ENCODE results near the gene TMEM151B. TPM values are rescaled to one million over a fixed set of nuclear protein-coding genes. Genes with fewer than 3 reads are reported as not detected.
A peak's percentile ranks its signal among the peaks of the same experiment; 100 is the strongest.

Gene TMEM151B
- total and polyA plus RNA-seq, 10 of the 15 experiments (the other 5 are each of a cell fraction or from before 2014, with no cell fraction given), result 0.01 to 0.19 (median 0.05) TPM; not detected in 6

DNA sequence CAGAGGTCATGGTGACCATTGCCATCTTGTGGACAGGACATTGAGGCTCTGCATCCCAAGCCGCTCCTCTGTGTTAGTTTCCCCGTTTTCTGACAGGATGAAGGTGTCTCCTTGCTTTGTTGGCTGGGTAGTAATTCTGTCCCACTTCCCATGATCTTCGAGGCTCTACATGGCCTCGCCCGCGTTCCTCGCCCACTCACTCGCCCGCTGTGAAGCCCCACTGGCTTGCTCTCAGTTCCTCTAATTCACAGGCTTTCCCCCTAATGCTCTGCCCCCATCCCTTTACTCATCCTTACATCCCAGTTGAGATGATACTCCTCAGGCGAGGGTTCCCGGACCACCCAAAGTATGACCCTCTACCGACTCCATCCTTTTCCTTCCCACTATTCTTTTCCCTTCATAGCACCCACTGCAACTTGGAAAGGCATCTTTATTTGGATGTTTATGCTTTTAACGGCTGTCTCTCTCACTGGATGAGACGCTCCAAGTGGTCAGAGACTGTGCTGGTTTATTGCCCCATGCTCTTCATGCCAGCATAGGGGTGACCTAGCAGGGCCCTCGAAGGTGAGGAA is 12.4 kb upstream of the TMEM151B start (continued):
- TF ChIP-seq CUX1 (IDR thresholded peaks at IDR 0.05; ENCODE audit: insufficient replicate concordance, low read depth, low read length) (no peak), SREBF1 (IDR thresholded peaks at IDR 0.05; ENCODE audit: low read length) (no peak), TCF3 (IDR thresholded peaks at IDR 0.05; ENCODE audit: borderline replicate concordance, insufficient read depth, low read depth, low read length) (no peak), SMARCA5 (IDR thresholded peaks at IDR 0.05) (no peak)

DNA sequence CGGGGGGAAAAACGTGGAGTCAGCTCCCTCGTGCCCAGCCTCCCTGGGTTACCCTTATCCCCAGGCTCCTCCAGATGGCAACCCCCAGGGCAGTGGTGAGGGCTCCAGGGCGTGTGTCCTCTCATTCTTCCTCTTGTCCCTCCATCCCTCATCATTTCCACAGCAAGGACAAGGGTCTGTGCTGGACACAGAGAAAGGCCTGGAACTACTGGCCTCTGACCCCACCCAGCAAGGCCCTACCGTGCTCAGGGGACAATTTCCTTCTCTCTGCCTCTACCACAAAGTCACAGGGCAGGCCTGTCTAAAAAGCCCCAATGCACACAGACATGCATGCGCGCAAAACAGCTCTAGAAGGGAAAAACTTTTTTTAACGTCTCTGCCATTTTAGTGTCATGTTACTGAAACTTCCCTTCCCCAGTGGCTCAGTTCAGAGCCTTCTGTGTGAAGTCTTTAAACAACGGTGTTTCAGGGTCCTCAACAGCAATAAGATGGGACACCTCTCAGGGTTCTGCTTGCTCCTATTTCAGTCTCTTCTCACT is 11.9 kb upstream of the TMEM151B start:
- POLR2A ChIA-PET, result interaction anchor here (0.6 to 10.7 kb wide), 3 partner anchors 11 to 61 kb away, joined by 3 to 131 read pairs (median 6); partner anchors contain the start of gene HSP90AB1
- no peak for DNase-seq (ENCODE audit: low read depth, low spot score)
- H2AFZ ChIP-seq (ENCODE audit: control insufficient read depth, low read depth, low read length), result no peak overlapping the region
- H4K20me1 ChIP-seq (ENCODE audit: control insufficient read depth, insufficient read depth), result peaks cover 4% of the 10 kb centered on the region; the same call in 1 of the 2 replicates
- H3K4me3 ChIP-seq, result peak overlapping the region; percentile 33
- BruUV-seq (replicated peaks), result no TSS peak
- WGBS (ENCODE audit: insufficient coverage, insufficient replicate concordance, low lambda C conversion rate, missing lambda C conversion rate), result 11% methylated on average over 9 of the region's 9 CpGs
- in situ Hi-C loops (cut with MboI), result no loop called here
- H3K36me3 ChIP-seq (ENCODE audit: control insufficient read depth in 2 of 2, insufficient read depth in 2 of 2, low read length in 1 of 2), result peaks cover 27 to 30% of the 10 kb centered on the region in 2 experiments
- no peaks in the 10 kb centered on the region for H3K9me3 ChIP-seq (replicated peaks; ENCODE audit: control insufficient read depth, insufficient read depth, low read length)
- H3K27me3 ChIP-seq (replicated peaks in 1 of 2; ENCODE audit: control insufficient read depth in 2 of 2, insufficient read depth in 2 of 2, low read length in 1 of 2), result no peaks in the 10 kb centered on the region
- RAD21 ChIA-PET (ENCODE audit: unreplicated experiment), result interaction anchor here (0.6 to 4.8 kb wide), 2 partner anchors 10 to 12 kb away, joined by 5 to 28 read pairs; partner anchors contain the start of gene HSP90AB1
- ATAC-seq, result peak; percentile 5
- FAIRE-seq, result peak; percentile 38
- peak overlapping the region; percentile 98 for H3K4me2 ChIP-seq (ENCODE audit: control insufficient read depth, insufficient read depth)
- peaks cover 68% of the 10 kb centered on the region for H3K4me1 ChIP-seq (ENCODE audit: control insufficient read depth, insufficient read depth, low read length)
- H3K79me2 ChIP-seq (ENCODE audit: control insufficient read depth, insufficient read depth, low read length), result peaks cover 86% of the 10 kb centered on the region
- CTCF ChIA-PET, result interaction anchor here (0.7 to 1.3 kb wide), 2 partner anchors 11 to 86 kb away, joined by 3 to 4 read pairs; no protein-coding TSS in a partner anchor
- peak overlapping the region; percentile 99 for H3K27ac ChIP-seq (ENCODE audit: control insufficient read depth, insufficient read depth)
- H3K9ac ChIP-seq (ENCODE audit: control insufficient read depth, insufficient read depth, low read length), result peak overlapping the region; percentile 90
- intact Hi-C loops (cut with micrococcal nuclease; ENCODE audit: unreplicated experiment), result no loop called here
- SMC1A ChIA-PET (ENCODE audit: uncharacterized antibody, unreplicated experiment), result interaction anchor here (2.7 kb wide), 1 partner anchor 85 kb away, joined by 10 read pairs; no protein-coding TSS in a partner anchor
- TF ChIP-seq NR2C1 (IDR thresholded peaks at IDR 0.05) (peak; percentile 50), EP300 (IDR thresholded peaks at IDR 0.05; ENCODE audit: borderline replicate concordance in 1 of 2, control insufficient read depth in 1 of 2, low read depth in 2 of 2, low read length in 2 of 2) (peak in 1 of 2 experiments; percentile 78; a peak in 1 of 4 replicates), MXI1 (IDR thresholded peaks at IDR 0.05; ENCODE audit: low read depth, low read length) (peak; percentile 55), NRF1 (conservative IDR thresholded peaks at IDR 0.05; ENCODE audit: low read depth, low read length) (no peak), BHLHE40 (IDR thresholded peaks at IDR 0.05; ENCODE audit: borderline replicate concordance in 1 of 2, low read depth in 2 of 2, low read length in 1 of 2) (peak; percentile 55 to 60; a peak in 1 of 4 replicates), TCF12 (IDR thresholded peaks at IDR 0.05; ENCODE audit: low read depth, low read length) (peak; percentile 19; the same call in 1 of the 2 replicates), ZNF24 (IDR thresholded peaks at IDR 0.05) (peak; percentile 62; the same call in 1 of the 2 replicates), POU2F2 (IDR thresholded peaks at IDR 0.05; ENCODE audit: borderline replicate concordance, low read depth, low read length) (peak; percentile 33; the same call in 1 of the 3 replicates)
- TF ChIP-seq, protein P1, sequence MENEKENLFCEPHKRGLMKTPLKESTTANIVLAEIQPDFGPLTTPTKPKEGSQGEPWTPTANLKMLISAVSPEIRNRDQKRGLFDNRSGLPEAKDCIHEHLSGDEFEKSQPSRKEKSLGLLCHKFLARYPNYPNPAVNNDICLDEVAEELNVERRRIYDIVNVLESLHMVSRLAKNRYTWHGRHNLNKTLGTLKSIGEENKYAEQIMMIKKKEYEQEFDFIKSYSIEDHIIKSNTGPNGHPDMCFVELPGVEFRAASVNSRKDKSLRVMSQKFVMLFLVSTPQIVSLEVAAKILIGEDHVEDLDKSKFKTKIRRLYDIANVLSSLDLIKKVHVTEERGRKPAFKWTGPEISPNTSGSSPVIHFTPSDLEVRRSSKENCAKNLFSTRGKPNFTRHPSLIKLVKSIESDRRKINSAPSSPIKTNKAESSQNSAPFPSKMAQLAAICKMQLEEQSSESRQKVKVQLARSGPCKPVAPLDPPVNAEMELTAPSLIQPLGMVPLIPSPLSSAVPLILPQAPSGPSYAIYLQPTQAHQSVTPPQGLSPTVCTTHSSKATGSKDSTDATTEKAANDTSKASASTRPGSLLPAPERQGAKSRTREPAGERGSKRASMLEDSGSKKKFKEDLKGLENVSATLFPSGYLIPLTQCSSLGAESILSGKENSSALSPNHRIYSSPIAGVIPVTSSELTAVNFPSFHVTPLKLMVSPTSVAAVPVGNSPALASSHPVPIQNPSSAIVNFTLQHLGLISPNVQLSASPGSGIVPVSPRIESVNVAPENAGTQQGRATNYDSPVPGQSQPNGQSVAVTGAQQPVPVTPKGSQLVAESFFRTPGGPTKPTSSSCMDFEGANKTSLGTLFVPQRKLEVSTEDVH (IDR thresholded peaks at IDR 0.05; ENCODE audit: low read depth, partially characterized antibody), result peak; percentile 3

All from GM12878 (cell line).